CD4-positive, alpha-beta T cell treated with Interleukin-2 at 100 ng/mL for 4 hours (primary cell): ENCODE measurements around the gene ZNF592.

Source experiments
- DNase-seq: peaks from one replicate; pipeline ENCODE4 v3.0.0-alpha.2; 2020; ENCODE audit warnings: low spot score

ZNF592 gene

GRCh38 chr15:84828086-84828908 lies 79.9 kb downstream of the ZNF592 start:
- DNase-seq, result no peak

- DNase-seq, result no peak
Measured at GRCh38 chr15:84829428-84829827, 81.0 kb downstream of the ZNF592 start.

- DNase-seq, result no peak
Measured at GRCh38 chr15:84830036-84830435, 81.6 kb downstream of the ZNF592 start.

GRCh38 chr15:84831028-84831427 lies 82.6 kb downstream of the ZNF592 start:
- DNase-seq, result no peak

- no peak for DNase-seq
Measured at GRCh38 chr15:84831613-84832012, 83.2 kb downstream of the ZNF592 start.

GRCh38 chr15:84832448-84833040 lies 84.2 kb downstream of the ZNF592 start:
- DNase-seq, result no peak

GRCh38 chr15:84833447-84834228 lies 85.2 kb downstream of the ZNF592 start:
- no peak for DNase-seq

GRCh38 chr15:84834229-84834955 lies 86.0 kb downstream of the ZNF592 start:
- DNase-seq, result no peak

- no peak for DNase-seq
Measured at GRCh38 chr15:84834969-84835368, 86.6 kb downstream of the ZNF592 start.

GRCh38 chr15:84835661-84836337 lies 87.4 kb downstream of the ZNF592 start:
- DNase-seq, result no peak

GRCh38 chr15:84836844-84837243 lies 88.5 kb downstream of the ZNF592 start:
- DNase-seq, result no peak

- no peak for DNase-seq
Measured at GRCh38 chr15:84839714-84840113, 91.3 kb downstream of the ZNF592 start.

GRCh38 chr15:84840255-84840654 lies 91.9 kb downstream of the ZNF592 start:
- no peak for DNase-seq

GRCh38 chr15:84840741-84841429 lies 92.5 kb downstream of the ZNF592 start:
- no peak for DNase-seq

GRCh38 chr15:84842781-84843180 lies 94.4 kb downstream of the ZNF592 start:
- no peak for DNase-seq

- no peak for DNase-seq
Measured at GRCh38 chr15:84844964-84845363, 96.6 kb downstream of the ZNF592 start.

- DNase-seq, result peak; percentile 25
Measured at GRCh38 chr15:84845631-84846030, 97.2 kb downstream of the ZNF592 start.

- no peak for DNase-seq
Measured at GRCh38 chr15:84846269-84846668, 97.9 kb downstream of the ZNF592 start.

- DNase-seq, result no peak
Measured at GRCh38 chr15:84847382-84847781, 99.0 kb downstream of the ZNF592 start.

GRCh38 chr15:84852212-84852611 lies 103.8 kb downstream of the ZNF592 start:
- no peak for DNase-seq

- no peak for DNase-seq
Measured at GRCh38 chr15:84855136-84855535, 106.7 kb downstream of the ZNF592 start.
